ENCODE measurements around the gene SAA4. TPM values are rescaled to one million over a fixed set of nuclear protein-coding genes. Genes with fewer than 3 reads are reported as not detected.

SAA4 gene
- total and polyA plus RNA-seq, 9 of the 15 experiments (the other 6 are each of a cell fraction or from before 2014, with no cell fraction given): not detected

DNA sequence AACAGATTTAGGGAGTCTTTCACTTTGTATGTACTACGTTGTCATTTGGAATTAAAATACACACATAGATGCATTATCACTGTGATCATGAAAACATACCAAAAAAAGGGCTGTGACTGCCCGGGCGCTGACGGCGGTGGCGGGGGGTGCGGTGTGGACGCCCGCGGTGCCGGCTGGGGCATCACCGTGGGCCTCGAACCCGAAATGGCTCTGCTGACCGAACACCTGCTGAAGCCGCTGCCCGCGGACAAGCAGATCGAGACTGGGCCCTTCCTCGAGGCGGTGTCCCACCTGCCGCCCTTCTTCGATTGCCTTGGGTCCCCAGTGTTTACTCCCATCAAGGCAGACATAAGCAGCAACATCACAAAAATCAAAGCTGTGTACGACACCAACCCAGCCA, 47.8 kb downstream of the SAA4 start (continued):
- TF ChIP-seq, protein P1, sequence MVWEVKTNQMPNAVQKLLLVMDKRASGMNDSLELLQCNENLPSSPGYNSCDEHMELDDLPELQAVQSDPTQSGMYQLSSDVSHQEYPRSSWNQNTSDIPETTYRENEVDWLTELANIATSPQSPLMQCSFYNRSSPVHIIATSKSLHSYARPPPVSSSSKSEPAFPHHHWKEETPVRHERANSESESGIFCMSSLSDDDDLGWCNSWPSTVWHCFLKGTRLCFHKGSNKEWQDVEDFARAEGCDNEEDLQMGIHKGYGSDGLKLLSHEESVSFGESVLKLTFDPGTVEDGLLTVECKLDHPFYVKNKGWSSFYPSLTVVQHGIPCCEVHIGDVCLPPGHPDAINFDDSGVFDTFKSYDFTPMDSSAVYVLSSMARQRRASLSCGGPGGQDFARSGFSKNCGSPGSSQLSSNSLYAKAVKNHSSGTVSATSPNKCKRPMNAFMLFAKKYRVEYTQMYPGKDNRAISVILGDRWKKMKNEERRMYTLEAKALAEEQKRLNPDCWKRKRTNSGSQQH (CRISPR knock-in tag; IDR thresholded peaks at IDR 0.05): no peak

Small RNAs within 50 kb of the gene (small RNA-seq; reads per million reads assigned to genes)
- gene RNA5SP333 (not detected), gene RNA5SP334 (not detected)

Other genes starting within 250 kb of the SAA4 start
Only the 7 nearest of the 12 such genes appear.
- 40.9 and 42.8 TPM in 2 replicates for gene SAAL1, start 130.7 kb downstream of the SAA4 start, total RNA-seq (2014; rRNA removed)
- 56.4 and 61.7 TPM in 2 replicates for gene SAAL1, start 130.7 kb downstream of the SAA4 start, total RNA-seq (2014; rRNA removed; fragmentation: Illumina TruSeq; extraction: Trizol)
- gene SAAL1, start 130.7 kb downstream of the SAA4 start, total RNA-seq (2015; rRNA removed; fragmentation: Illumina TruSeq; extraction: Trizol): 61.1 and 61.2 TPM in 2 replicates
- gene SAAL1, start 130.7 kb downstream of the SAA4 start, total RNA-seq (2021): 35.8 and 38.9 TPM in 2 replicates
- 42.1 and 57.0 TPM in 2 replicates for gene SAAL1, start 130.7 kb downstream of the SAA4 start, polyA plus RNA-seq (2011; rRNA removed)
- gene SAAL1, start 130.7 kb downstream of the SAA4 start, polyA plus RNA-seq (2014; fragmentation: Illumina TruSeq; extraction: Trizol): 69.5 and 77.5 TPM in 2 replicates
- 10 to 100 TPM; 42.3 to 42.6 TPM for gene SAAL1, start 130.7 kb downstream of the SAA4 start, polyA plus RNA-seq (2014; fragmentation: Nextera tagmentation; extraction: Ambion mirVana)
- 57.6 TPM in 2 replicates for gene SAAL1, start 130.7 kb downstream of the SAA4 start, polyA plus RNA-seq (2014; rRNA removed)
- gene MRGPRX3, start 104.2 kb downstream of the SAA4 start, total RNA-seq (2014; rRNA removed): not detected in 2 replicates
- not detected in 2 replicates for gene MRGPRX3, start 104.2 kb downstream of the SAA4 start, total RNA-seq (2014; rRNA removed; fragmentation: Illumina TruSeq; extraction: Trizol)
- not detected in 2 replicates for gene MRGPRX3, start 104.2 kb downstream of the SAA4 start, total RNA-seq (2015; rRNA removed; fragmentation: Illumina TruSeq; extraction: Trizol)
- gene MRGPRX3, start 104.2 kb downstream of the SAA4 start, total RNA-seq (2021): not detected in 2 replicates
- not detected in 2 replicates for gene MRGPRX3, start 104.2 kb downstream of the SAA4 start, polyA plus RNA-seq (2011; rRNA removed)
- gene MRGPRX3, start 104.2 kb downstream of the SAA4 start, polyA plus RNA-seq (2014; fragmentation: Illumina TruSeq; extraction: Trizol): not detected in 2 replicates
- gene MRGPRX3, start 104.2 kb downstream of the SAA4 start, polyA plus RNA-seq (2014; fragmentation: Nextera tagmentation; extraction: Ambion mirVana): not detected
- not detected in 2 replicates for gene MRGPRX3, start 104.2 kb downstream of the SAA4 start, polyA plus RNA-seq (2014; rRNA removed)
- gene MRGPRX4, start 64.0 kb downstream of the SAA4 start, total RNA-seq (2014; rRNA removed): not detected in 2 replicates
- gene MRGPRX4, start 64.0 kb downstream of the SAA4 start, total RNA-seq (2014; rRNA removed; fragmentation: Illumina TruSeq; extraction: Trizol): not detected in 2 replicates
- gene MRGPRX4, start 64.0 kb downstream of the SAA4 start, total RNA-seq (2015; rRNA removed; fragmentation: Illumina TruSeq; extraction: Trizol): not detected in 2 replicates
- not detected in 2 replicates for gene MRGPRX4, start 64.0 kb downstream of the SAA4 start, total RNA-seq (2021)
- gene MRGPRX4, start 64.0 kb downstream of the SAA4 start, polyA plus RNA-seq (2011; rRNA removed): not detected in 2 replicates
- not detected in 2 replicates for gene MRGPRX4, start 64.0 kb downstream of the SAA4 start, polyA plus RNA-seq (2014; fragmentation: Illumina TruSeq; extraction: Trizol)
- not detected for gene MRGPRX4, start 64.0 kb downstream of the SAA4 start, polyA plus RNA-seq (2014; fragmentation: Nextera tagmentation; extraction: Ambion mirVana)
- not detected in 2 replicates for gene MRGPRX4, start 64.0 kb downstream of the SAA4 start, polyA plus RNA-seq (2014; rRNA removed)
- not detected in 2 replicates for gene SAA2, start 11.9 kb upstream of the SAA4 start, total RNA-seq (2014; rRNA removed)
- gene SAA2, start 11.9 kb upstream of the SAA4 start, total RNA-seq (2014; rRNA removed; fragmentation: Illumina TruSeq; extraction: Trizol): not detected in 2 replicates
- gene SAA2, start 11.9 kb upstream of the SAA4 start, total RNA-seq (2015; rRNA removed; fragmentation: Illumina TruSeq; extraction: Trizol): not detected in 2 replicates
- gene SAA2, start 11.9 kb upstream of the SAA4 start, total RNA-seq (2021): 4.6 and 6.0 TPM in 2 replicates
- gene SAA2, start 11.9 kb upstream of the SAA4 start, polyA plus RNA-seq (2011; rRNA removed): not detected in 2 replicates
- gene SAA2, start 11.9 kb upstream of the SAA4 start, polyA plus RNA-seq (2014; fragmentation: Illumina TruSeq; extraction: Trizol): not detected in 2 replicates
- not detected for gene SAA2, start 11.9 kb upstream of the SAA4 start, polyA plus RNA-seq (2014; fragmentation: Nextera tagmentation; extraction: Ambion mirVana)
- gene SAA2, start 11.9 kb upstream of the SAA4 start, polyA plus RNA-seq (2014; rRNA removed): not detected in 2 replicates
- not detected in 2 replicates for gene SAA1, start 29.5 kb upstream of the SAA4 start, total RNA-seq (2014; rRNA removed)
- not detected in 2 replicates for gene SAA1, start 29.5 kb upstream of the SAA4 start, total RNA-seq (2014; rRNA removed; fragmentation: Illumina TruSeq; extraction: Trizol)
- not detected in 2 replicates for gene SAA1, start 29.5 kb upstream of the SAA4 start, total RNA-seq (2015; rRNA removed; fragmentation: Illumina TruSeq; extraction: Trizol)
- 6.3 and 6.7 TPM in 2 replicates for gene SAA1, start 29.5 kb upstream of the SAA4 start, total RNA-seq (2021)
- gene SAA1, start 29.5 kb upstream of the SAA4 start, polyA plus RNA-seq (2011; rRNA removed): not detected in 2 replicates
- not detected in 2 replicates for gene SAA1, start 29.5 kb upstream of the SAA4 start, polyA plus RNA-seq (2014; fragmentation: Illumina TruSeq; extraction: Trizol)
- not detected for gene SAA1, start 29.5 kb upstream of the SAA4 start, polyA plus RNA-seq (2014; fragmentation: Nextera tagmentation; extraction: Ambion mirVana)
- not detected in 2 replicates for gene SAA1, start 29.5 kb upstream of the SAA4 start, polyA plus RNA-seq (2014; rRNA removed)
- gene HPS5, start 85.3 kb upstream of the SAA4 start, total RNA-seq (2014; rRNA removed): 12.9 and 16.8 TPM in 2 replicates
- gene HPS5, start 85.3 kb upstream of the SAA4 start, total RNA-seq (2014; rRNA removed; fragmentation: Illumina TruSeq; extraction: Trizol): 28.1 and 28.8 TPM in 2 replicates
- gene HPS5, start 85.3 kb upstream of the SAA4 start, total RNA-seq (2015; rRNA removed; fragmentation: Illumina TruSeq; extraction: Trizol): 19.8 and 21.1 TPM in 2 replicates
- 15.8 and 19.2 TPM in 2 replicates for gene HPS5, start 85.3 kb upstream of the SAA4 start, total RNA-seq (2021)
- 16.1 and 20.5 TPM in 2 replicates for gene HPS5, start 85.3 kb upstream of the SAA4 start, polyA plus RNA-seq (2011; rRNA removed)
- 15.3 and 16.9 TPM in 2 replicates for gene HPS5, start 85.3 kb upstream of the SAA4 start, polyA plus RNA-seq (2014; fragmentation: Illumina TruSeq; extraction: Trizol)
- 10 to 100 TPM; 12.2 to 14.2 TPM for gene HPS5, start 85.3 kb upstream of the SAA4 start, polyA plus RNA-seq (2014; fragmentation: Nextera tagmentation; extraction: Ambion mirVana)
- 12.9 and 13.5 TPM in 2 replicates for gene HPS5, start 85.3 kb upstream of the SAA4 start, polyA plus RNA-seq (2014; rRNA removed)
- gene GTF2H1, start 85.8 kb upstream of the SAA4 start, total RNA-seq (2014; rRNA removed): 60.2 and 63.9 TPM in 2 replicates
- 101 and 104 TPM in 2 replicates for gene GTF2H1, start 85.8 kb upstream of the SAA4 start, total RNA-seq (2014; rRNA removed; fragmentation: Illumina TruSeq; extraction: Trizol)
- gene GTF2H1, start 85.8 kb upstream of the SAA4 start, total RNA-seq (2015; rRNA removed; fragmentation: Illumina TruSeq; extraction: Trizol): 104 and 114 TPM in 2 replicates
- 63.8 and 67.2 TPM in 2 replicates for gene GTF2H1, start 85.8 kb upstream of the SAA4 start, total RNA-seq (2021)
- 45.4 and 56.9 TPM in 2 replicates for gene GTF2H1, start 85.8 kb upstream of the SAA4 start, polyA plus RNA-seq (2011; rRNA removed)
- gene GTF2H1, start 85.8 kb upstream of the SAA4 start, polyA plus RNA-seq (2014; fragmentation: Illumina TruSeq; extraction: Trizol): 80.7 and 98.6 TPM in 2 replicates
- 100 to 1,000 TPM in 1 of 2 experiments, 10 to 100 TPM in 1; 92.1 to 126 TPM for gene GTF2H1, start 85.8 kb upstream of the SAA4 start, polyA plus RNA-seq (2014; fragmentation: Nextera tagmentation; extraction: Ambion mirVana)
- gene GTF2H1, start 85.8 kb upstream of the SAA4 start, polyA plus RNA-seq (2014; rRNA removed): 72.1 and 79.5 TPM in 2 replicates

All from K562 (cell line).